IMR-90 (cell line): ENCODE data around the gene SBSN. TPM values are rescaled to one million over a fixed set of nuclear protein-coding genes. Genes with fewer than 3 reads are reported as not detected.

Experiments
- ATAC-seq: fragments of 200-7000 bp; cut with Tn5 transposase; 2 replicates; pipeline ENCODE4 v1.9.1; 2020; ENCODE audit warnings: low read depth, mild to moderate bottlenecking, moderate library complexity
- BruUV-seq: library from RNA; stranded (reverse); fragments of 400-500 nt; replicated peaks from 2 replicates; lab custom pipeline; 2021; lab: Mats Ljungman, UMichigan
- CTCF ChIA-PET: fragments of 300-600 bp; formaldehyde crosslinking; extraction: SDS; loops from one replicate; lab custom pipeline; 2021; ENCODE audit warnings: antibody characterized with exemption; lab: Yijun Ruan, JAX
- POLR2A ChIA-PET: fragments of 300-600 bp; sonication (Branson Sonifier 250); formaldehyde crosslinking; loops from one replicate; lab custom pipeline; 2022; ENCODE audit warnings: antibody characterized with exemption; ENCODE audit not compliant: unreplicated experiment; lab: Charles Lee
- DNase-seq: peaks from one replicate; pipeline ENCODE4 v3.0.0; 2013
- H2AFZ ChIP-seq: replicated peaks from 2 replicates; pipeline ENCODE3; 2013; ENCODE audit warnings: low read length, mild to moderate bottlenecking; ENCODE audit not compliant: poor library complexity
- H2AK5ac ChIP-seq: 2 replicates; pipeline ENCODE4 v1.6.1; 2013; ENCODE audit warnings: low read depth, low read length, inconsistent platforms
- H2AK9ac ChIP-seq: replicated peaks from 2 replicates; pipeline ENCODE3; 2013; ENCODE audit warnings: mild to moderate bottlenecking, low read depth, low read length, moderate library complexity; ENCODE audit not compliant: poor library complexity
- H2BK120ac ChIP-seq: 2 replicates; pipeline ENCODE4 v1.6.1; 2013; ENCODE audit warnings: low read depth, low read length, inconsistent platforms
- H2BK15ac ChIP-seq: 3 replicates; pipeline ENCODE4 v1.6.1; 2013; ENCODE audit warnings: low read depth, low read length, inconsistent platforms
- H2BK20ac ChIP-seq: 2 replicates; pipeline ENCODE4 v1.6.1; 2013; ENCODE audit warnings: low read depth, mild to moderate bottlenecking, inconsistent platforms, low read length, moderate library complexity
- H2BK5ac ChIP-seq: 2 replicates; pipeline ENCODE4 v1.6.1; 2013; ENCODE audit warnings: mild to moderate bottlenecking, low read depth, low read length, inconsistent platforms; ENCODE audit not compliant: poor library complexity, severe bottlenecking
- H3K14ac ChIP-seq: replicated peaks from 2 replicates; pipeline ENCODE4 v1.6.1; 2013; ENCODE audit warnings: low read depth, low read length, inconsistent platforms
- H3K18ac ChIP-seq: 2 replicates; pipeline ENCODE4 v1.6.1; 2013; ENCODE audit warnings: low read depth, low read length, control low read depth
- H3K23ac ChIP-seq: 2 replicates; pipeline ENCODE4 v1.6.1; 2013; ENCODE audit warnings: low read depth, low read length, inconsistent platforms
- H3K27ac ChIP-seq: 2 replicates; pipeline ENCODE4 v1.5.1; 2013; ENCODE audit warnings: mild to moderate bottlenecking, control low read depth, low read length; ENCODE audit not compliant: insufficient read depth
- H3K27me3 ChIP-seq: 2 replicates; pipeline ENCODE4 v1.6.1; 2013; ENCODE audit warnings: low read length; ENCODE audit not compliant: control insufficient read depth, insufficient read depth
- H3K36me3 ChIP-seq: 2 replicates; pipeline ENCODE4 v1.6.1; 2013; ENCODE audit warnings: low read length, mixed read lengths; ENCODE audit not compliant: control insufficient read depth, insufficient read depth
- H3K4ac ChIP-seq: 2 replicates; pipeline ENCODE4 v1.6.1; 2013; ENCODE audit warnings: low read depth, low read length, inconsistent platforms
- H3K4me1 ChIP-seq: 2 replicates; pipeline ENCODE4 v1.6.1; 2013; ENCODE audit warnings: low read length, mixed read lengths; ENCODE audit not compliant: control insufficient read depth, insufficient read depth
- H3K4me2 ChIP-seq: 2 replicates; pipeline ENCODE4 v1.6.1; 2013; ENCODE audit warnings: low read depth, mild to moderate bottlenecking, control low read depth, low read length, moderate library complexity
- H3K4me3 ChIP-seq: 2 replicates; pipeline ENCODE4 v1.5.1; 2013; ENCODE audit warnings: low read depth, mild to moderate bottlenecking, control low read depth, low read length, moderate library complexity; ENCODE audit not compliant: insufficient read depth
- H3K56ac ChIP-seq: 2 replicates; pipeline ENCODE4 v1.6.1; 2013; ENCODE audit warnings: low read length, inconsistent platforms; ENCODE audit not compliant: insufficient read depth; ENCODE audit errors: extremely low read depth
- H3K79me1 ChIP-seq, 2 experiments: 2 replicates each; pipeline ENCODE4 v1.6.1; 2013; ENCODE audit warnings: low read length in 2 of 2, inconsistent platforms in 1 of 2, low read depth in 1 of 2
- H3K9ac ChIP-seq: 2 replicates; pipeline ENCODE4 v1.6.1; 2013; ENCODE audit warnings: low read depth, low read length, control low read depth
- H3K9me1 ChIP-seq: 2 replicates; pipeline ENCODE4 v1.6.1; 2013; ENCODE audit warnings: low read length, inconsistent platforms; ENCODE audit not compliant: insufficient read depth
- H3K9me3 ChIP-seq: 2 replicates; pipeline ENCODE4 v1.6.1; 2013; ENCODE audit warnings: low read length; ENCODE audit not compliant: control insufficient read depth, insufficient read depth
- H4K20me1 ChIP-seq: 2 replicates; pipeline ENCODE4 v1.6.1; 2013; ENCODE audit warnings: low read length, inconsistent platforms; ENCODE audit not compliant: insufficient read depth
- H4K5ac ChIP-seq: 2 replicates; pipeline ENCODE4 v1.6.1; 2013; ENCODE audit warnings: mild to moderate bottlenecking, low read depth, low read length, control low read depth
- H4K8ac ChIP-seq, 2 experiments: 2 replicates each; pipeline ENCODE4 v1.6.1; 2013; ENCODE audit warnings: low read depth in 2 of 2, low read length in 2 of 2, control low read depth in 1 of 2, inconsistent platforms in 1 of 2
- H4K91ac ChIP-seq: 2 replicates; pipeline ENCODE4 v1.6.1; 2013; ENCODE audit warnings: low read depth, low read length, inconsistent platforms; ENCODE audit not compliant: insufficient read depth
- BHLHE40 ChIP-seq: fragments of 150-350 bp; IDR thresholded peaks from 2 replicates; pipeline ENCODE4 v1.6.1; 2016; ENCODE audit warnings: mild to moderate bottlenecking, low read depth, low read length
- CEBPB ChIP-seq: IDR thresholded peaks from 2 replicates; pipeline ENCODE4 v1.6.1; 2012; ENCODE audit warnings: low read depth, low read length, improper control_type of control experiment
- MAFK ChIP-seq: IDR thresholded peaks from 2 replicates; pipeline ENCODE4 v1.6.1; 2012; ENCODE audit warnings: low read depth, low read length, improper control_type of control experiment
- MAZ ChIP-seq: IDR thresholded peaks from 2 replicates; pipeline ENCODE4 v1.6.1; 2012; ENCODE audit warnings: low read depth, mild to moderate bottlenecking, low read length, improper control_type of control experiment, moderate library complexity, borderline replicate concordance
- NFE2L2 ChIP-seq: fragments of 150-350 bp; IDR thresholded peaks from 2 replicates; pipeline ENCODE4 v1.6.1; 2016; ENCODE audit warnings: low read depth, mild to moderate bottlenecking, low read length
- POLR2A ChIP-seq: IDR thresholded peaks from 2 replicates; pipeline ENCODE4 v1.6.1; 2012; ENCODE audit warnings: mild to moderate bottlenecking, low read depth, low read length
- RAD21 ChIP-seq: IDR thresholded peaks from 2 replicates; pipeline ENCODE4 v1.6.1; 2012; ENCODE audit warnings: low read length, improper control_type of control experiment
- RFX5 ChIP-seq: IDR thresholded peaks from 2 replicates; pipeline ENCODE4 v1.8.0; 2012; ENCODE audit warnings: low read depth, mild to moderate bottlenecking, low read length, moderate library complexity
- SMC3 ChIP-seq: fragments of 150-350 bp; IDR thresholded peaks from 2 replicates; pipeline ENCODE4 v1.6.1; 2016; ENCODE audit warnings: low read depth, mild to moderate bottlenecking, antibody characterized with exemption, low read length, moderate library complexity
- USF2 ChIP-seq: fragments of 150-350 bp; IDR thresholded peaks from 2 replicates; pipeline ENCODE4 v1.6.1; 2017; ENCODE audit warnings: mild to moderate bottlenecking, antibody characterized with exemption, low read length, low read depth
- WGBS, 2 experiments: methylation state at CpG; one replicate each; pipeline versions ENCODE4 v1.1.5 to v1.1.7; 2013; ENCODE audit warnings: missing lambda C conversion rate in 2 of 2; ENCODE audit not compliant: insufficient read length in 1 of 2; ENCODE audit errors: extremely low coverage in 2 of 2; 5-methylcytosine and 5-hydroxymethylcytosine counted together
- dilution Hi-C: fragments of 300-500 bp; cut with HindIII; formaldehyde crosslinking; loops from one replicate; pipeline ENCODE4 v1.14.3; 2018; ENCODE audit warnings: low sequenced_read_pairs; ENCODE audit not compliant: unreplicated experiment
- in situ Hi-C: fragments of 300-500 bp; cut with MboI; formaldehyde crosslinking; loops from 3 replicates; pipeline ENCODE4 v1.14.3; 2019; ENCODE audit warnings: low sequenced_read_pairs, inconsistent platforms, mixed read lengths
- intact Hi-C: fragments of 100-400 bp; cut with micrococcal nuclease; formaldehyde crosslinking; loops from 2 replicates; pipeline ENCODE4 v1.10.0; 2022
- polyA plus RNA-seq, 3 experiments: library from polyadenylated mRNA; depleted of rRNA; stranded (reverse); fragments of >200 nt; gene quantifications; 2 replicates each; pipeline ENCODE4 v1.2.3, GENCODE V29; 2012; ENCODE audit warnings: low replicate concordance in 1 of 3
- total RNA-seq: library from RNA; depleted of rRNA; stranded (reverse); fragments of >200 nt; gene quantifications from 2 replicates; pipeline ENCODE4 v1.2.3, GENCODE V29; 2012

The SBSN gene
- total and polyA plus RNA-seq, 2 of the 4 experiments (the other 2 are of a cell fraction) = 0.72 to 6.4 TPM

DNA sequence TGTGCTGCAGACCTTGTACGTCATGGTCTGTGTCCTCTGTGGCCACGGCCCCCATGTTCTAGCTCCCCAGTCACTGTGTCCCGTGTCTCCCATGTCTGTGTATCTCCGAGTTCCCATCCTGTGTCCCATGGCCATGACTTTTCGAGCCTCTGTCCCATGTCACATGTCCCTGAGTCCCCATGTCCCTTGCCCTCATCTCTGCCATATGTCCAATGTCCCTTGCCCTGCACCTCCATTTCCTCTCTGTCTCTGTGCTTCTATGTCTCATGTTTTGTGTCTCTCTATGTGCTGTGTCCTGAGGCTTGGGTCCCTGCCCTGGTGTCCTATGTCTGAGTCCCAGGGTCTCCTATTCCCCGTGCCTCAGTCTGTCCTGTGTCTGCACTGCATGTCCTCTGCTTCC, 33.3 kb upstream of the SBSN start:
- no peak overlapping the region for H4K8ac ChIP-seq
- H3K4me2 ChIP-seq = no peak overlapping the region
- no peak overlapping the region for H3K14ac ChIP-seq
- H3K18ac ChIP-seq = no peak overlapping the region
- 47% methylated on average over 5 of the region's 6 CpGs; no CpG with 5 or more reads in 1 of the 2 experiments for WGBS, 2 experiments
- H3K27ac ChIP-seq = no peak overlapping the region
- no peaks in the 10 kb centered on the region for H4K20me1 ChIP-seq
- H2BK15ac ChIP-seq = no peak overlapping the region
- no peak for ATAC-seq
- no peak overlapping the region for H3K4ac ChIP-seq
- H2AK5ac ChIP-seq = no peak overlapping the region
- no peaks in the 10 kb centered on the region for H3K4me1 ChIP-seq
- no peak overlapping the region for H3K56ac ChIP-seq
- H2BK20ac ChIP-seq = no peak overlapping the region
- intact Hi-C loops (no loop called here), dilution Hi-C loops (no loop called here), in situ Hi-C loops (no loop called here)
- H3K36me3 ChIP-seq = no peaks in the 10 kb centered on the region
- ChIA-PET CTCF (no interaction called here), POLR2A (no interaction called here)
- H3K23ac ChIP-seq = no peak overlapping the region
- no peak overlapping the region for H3K4me3 ChIP-seq
- no peak overlapping the region for H2AK9ac ChIP-seq
- H3K79me1 ChIP-seq = no peaks in the 10 kb centered on the region
- DNase-seq = no peak
- H4K5ac ChIP-seq = no peak overlapping the region
- peaks cover 43% of the 10 kb centered on the region for H3K27me3 ChIP-seq
- BruUV-seq = no TSS peak
- no peak overlapping the region for H3K9ac ChIP-seq
- no peak overlapping the region for H2AFZ ChIP-seq
- 0 out of 2 replicates have a peak, but pooled peaks cover 3% of the 10 kb centered on the region for H3K9me1 ChIP-seq
- H4K91ac ChIP-seq = no peak overlapping the region
- no peaks in the 10 kb centered on the region for H3K9me3 ChIP-seq
- no peak overlapping the region for H2BK5ac ChIP-seq
- TF ChIP-seq BHLHE40 (no peak), MAZ (no peak), RAD21 (no peak), CEBPB (no peak), MAFK (no peak), NFE2L2 (no peak), RFX5 (no peak), POLR2A (no peak), SMC3 (no peak), USF2 (no peak)
- no peak overlapping the region for H2BK120ac ChIP-seq
